Fibroblast of skin of scalp (primary cell): Measurements from ENCODE around the gene SSBP4. TPM values are rescaled to one million over a fixed set of nuclear protein-coding genes. Genes with fewer than 3 reads are reported as not detected.
"Not testable (repeated sequence)": the region's sequence is repeated elsewhere in the genome, so short reads cannot be mapped to it uniquely, and the experiment has no call there.

Source experiments
- DNase-seq: peaks from one replicate; pipeline ENCODE4 v3.0.0-alpha.2; 2013
- polyA plus RNA-seq, 2 experiments: library from polyadenylated mRNA; unstranded; fragments of 120-200 nt; gene quantifications; one replicate each; pipeline ENCODE4 v1.2.1, GENCODE V29; 2013; ENCODE audit not compliant: insufficient read length in 2 of 2

Gene SSBP4
- polyA plus RNA-seq (2013, experiment 1 of 2; ENCODE audit: insufficient read length), result 114 TPM
- 107 TPM for polyA plus RNA-seq (2013, experiment 2 of 2; ENCODE audit: insufficient read length)

DNA sequence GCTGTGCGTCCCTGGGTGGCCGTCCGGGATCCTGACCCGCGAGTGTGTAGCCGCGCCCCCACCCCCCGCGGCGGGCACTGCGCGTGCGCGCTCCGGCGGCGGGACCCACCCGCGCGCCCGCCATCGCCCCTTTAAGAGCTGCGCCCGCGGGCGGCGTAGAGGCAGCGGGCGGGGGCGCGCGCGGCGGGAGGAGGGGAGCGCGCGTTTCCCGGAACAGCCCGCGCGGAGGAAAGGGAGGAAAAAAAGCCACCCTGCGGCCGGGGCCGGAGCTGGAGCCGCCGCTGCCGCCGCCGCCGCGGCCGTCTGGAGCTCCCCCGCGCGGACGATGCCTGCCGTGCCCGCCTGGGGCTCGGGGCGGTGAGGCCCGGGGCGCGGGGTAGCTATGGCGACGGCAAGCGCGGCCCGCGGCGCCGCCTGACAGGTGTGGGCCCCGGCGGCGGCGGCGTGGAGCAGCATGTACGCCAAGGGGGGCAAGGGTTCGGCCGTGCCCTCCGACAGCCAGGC lies at the start of gene SSBP4:
Gene SSBP4, plus strand, starts transcription at position 204 of the 504 bp plus-strand sequence. Its CDS starts 251 bp downstream, at position 455.
- DNase-seq, result peak; percentile 89

DNA sequence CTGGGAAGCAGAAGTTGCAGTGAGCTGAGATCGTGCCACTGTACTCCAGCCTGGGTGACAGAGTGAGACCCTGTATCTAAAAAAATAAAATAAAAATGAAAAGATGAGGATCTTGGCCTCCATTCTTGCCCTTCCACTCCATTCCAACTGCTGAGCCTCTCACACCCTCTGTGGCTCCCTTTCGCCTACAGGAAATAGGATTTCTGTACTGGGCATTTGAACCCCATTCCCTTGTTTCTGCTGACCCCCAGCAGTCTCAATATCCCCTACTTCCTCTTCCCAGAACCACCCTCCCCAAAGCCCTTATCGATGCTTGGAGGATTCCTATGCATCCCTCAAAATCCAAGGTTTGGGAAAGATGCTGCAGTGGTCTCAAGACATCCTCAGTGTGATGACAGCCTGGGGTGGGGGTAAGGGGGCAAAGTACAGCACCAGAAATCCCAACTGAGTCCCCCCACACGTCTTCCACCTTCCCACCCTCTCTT lies 45.7 kb upstream of the SSBP4 start:
- DNase-seq, result no peak

DNA sequence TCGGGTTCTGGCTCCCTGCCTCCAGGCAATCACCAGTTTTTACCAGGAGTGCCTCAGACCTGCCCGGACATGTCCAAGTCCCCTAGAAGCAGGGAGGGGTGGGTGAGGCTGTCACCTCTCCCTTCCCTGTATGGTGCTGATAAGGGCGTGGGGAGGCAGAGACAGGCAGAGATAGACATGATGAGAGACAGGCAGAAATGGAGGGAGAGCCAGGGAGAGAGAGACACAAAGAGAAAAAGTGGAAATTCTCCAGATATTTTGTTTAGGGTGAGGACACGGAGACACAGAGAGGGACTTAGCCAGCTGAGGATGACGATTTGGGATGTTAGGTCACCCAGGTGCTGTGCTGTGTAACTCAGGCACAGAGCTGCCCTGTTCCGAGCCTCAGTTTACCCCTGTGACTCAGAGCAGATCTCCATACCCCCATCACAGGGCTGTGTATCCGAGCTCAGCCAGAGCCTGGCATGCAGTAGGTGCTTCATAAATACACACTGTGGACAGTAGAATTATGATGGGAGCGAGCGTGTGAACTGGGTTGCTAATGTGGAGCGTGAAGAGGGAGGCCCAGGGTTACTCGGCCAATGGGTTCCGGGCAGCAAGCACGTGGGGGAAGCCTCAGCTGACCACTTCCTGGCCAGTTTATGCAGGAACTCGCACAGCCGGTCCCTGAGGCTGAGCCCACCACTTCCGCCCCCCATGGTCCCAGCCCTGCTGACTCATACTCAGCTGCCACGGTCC lies 45.1 kb upstream of the SSBP4 start:
- peak; percentile 96 for DNase-seq

DNA sequence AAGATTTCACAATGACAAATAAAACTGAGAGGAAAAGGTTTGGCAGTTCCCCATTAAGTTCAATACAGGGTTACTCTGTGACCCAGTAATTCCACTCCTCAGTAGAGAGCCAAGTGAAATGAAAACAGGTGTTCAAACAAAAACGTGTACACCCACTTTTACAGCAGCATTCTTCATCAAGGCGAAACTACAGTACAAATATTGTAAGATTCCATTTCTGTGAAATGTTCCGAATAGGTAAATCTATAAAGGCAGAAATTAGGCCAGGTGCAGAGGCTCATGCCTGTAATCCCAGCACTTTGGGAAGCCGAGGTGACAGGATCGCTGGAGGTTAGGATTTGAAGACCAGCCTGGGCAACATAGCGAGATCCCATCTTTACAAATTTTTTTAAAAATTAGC lies 42.2 kb upstream of the SSBP4 start:
- no peak for DNase-seq

DNA sequence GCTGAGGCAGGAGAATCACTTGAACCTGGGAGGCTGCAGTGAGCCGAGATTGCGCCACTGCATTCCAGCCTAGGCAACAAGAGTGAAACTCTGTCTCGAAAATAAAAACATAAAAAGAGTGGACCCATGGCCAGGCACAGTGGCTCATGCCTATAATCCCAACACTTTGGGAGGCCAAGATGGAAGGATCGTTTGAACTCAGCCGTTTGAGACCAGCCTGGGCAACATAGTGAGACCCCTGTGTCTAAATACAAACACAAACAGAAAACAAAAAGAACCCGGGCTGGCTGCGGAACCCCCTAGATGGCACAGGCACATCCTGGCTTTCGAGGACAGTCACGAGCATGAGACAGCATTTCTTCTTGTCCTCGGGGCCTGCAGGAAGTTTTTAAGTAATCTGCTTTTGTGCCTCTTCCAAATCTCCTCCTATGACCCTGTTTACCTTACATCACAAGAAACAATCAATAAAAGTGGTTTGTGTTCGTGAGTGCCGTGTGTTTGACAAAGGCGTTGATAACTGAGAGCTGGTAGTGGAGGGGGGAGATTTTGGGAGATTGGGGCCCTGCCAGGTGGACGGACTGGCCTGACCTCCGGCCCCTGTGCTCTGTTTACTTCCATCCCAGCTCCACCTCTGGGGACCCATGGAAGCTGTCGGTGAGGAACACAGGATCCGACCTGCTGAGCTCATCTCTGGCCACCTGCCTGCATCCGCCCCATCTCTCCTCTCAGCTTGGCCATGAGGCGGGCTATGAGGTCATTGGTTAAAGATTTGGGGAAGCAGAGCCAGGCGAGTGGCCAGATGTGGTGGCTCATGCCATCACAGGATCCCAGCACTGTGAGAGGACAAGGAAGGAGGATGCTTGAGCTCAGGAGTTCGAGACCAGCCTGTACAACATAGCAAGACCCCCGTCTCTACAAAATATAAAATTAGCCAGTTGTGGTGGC lies 39.1 kb upstream of the SSBP4 start:
- peak; percentile 68 for DNase-seq

DNA sequence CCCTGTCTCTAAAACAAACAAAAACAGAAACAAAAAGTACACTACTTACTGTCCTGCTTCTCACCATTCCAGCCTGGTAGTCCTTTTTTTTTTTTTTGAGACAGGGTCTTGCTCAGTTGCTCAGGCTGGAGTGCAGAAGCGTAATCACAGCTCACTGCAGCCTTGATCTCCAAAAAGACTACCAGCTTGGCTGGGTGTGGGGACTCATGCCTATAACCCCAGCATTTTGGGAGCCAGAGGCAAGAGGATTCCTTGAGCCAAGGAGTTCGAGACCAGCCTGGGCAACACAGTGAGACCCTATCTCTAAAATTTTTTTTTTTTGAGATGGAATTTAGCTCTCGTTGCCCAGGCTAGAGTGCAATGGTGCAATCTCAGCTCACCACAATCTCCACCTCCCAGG lies 38.4 kb upstream of the SSBP4 start:
- DNase-seq, result no peak

DNA sequence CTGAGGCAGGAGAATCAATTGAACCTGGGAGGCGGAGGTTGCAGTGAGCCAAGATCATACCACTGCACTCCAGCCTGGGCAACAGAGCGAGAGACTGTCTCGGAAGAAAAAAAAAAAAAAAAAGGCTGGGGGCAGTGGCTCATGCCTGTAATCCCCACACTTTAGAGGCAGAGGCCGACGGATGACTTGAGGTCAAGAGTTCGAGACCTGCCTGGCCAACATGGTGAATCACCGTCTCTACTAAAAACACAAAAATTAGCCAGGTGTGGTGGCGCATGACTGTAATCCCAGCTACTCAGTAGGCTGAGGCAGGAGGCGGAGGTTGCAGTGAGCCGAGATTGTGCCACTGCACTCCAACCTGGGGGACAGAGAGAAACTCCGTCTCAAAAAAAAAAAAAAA lies 35.6 kb upstream of the SSBP4 start:
- DNase-seq, result not testable (repeated sequence)

DNA sequence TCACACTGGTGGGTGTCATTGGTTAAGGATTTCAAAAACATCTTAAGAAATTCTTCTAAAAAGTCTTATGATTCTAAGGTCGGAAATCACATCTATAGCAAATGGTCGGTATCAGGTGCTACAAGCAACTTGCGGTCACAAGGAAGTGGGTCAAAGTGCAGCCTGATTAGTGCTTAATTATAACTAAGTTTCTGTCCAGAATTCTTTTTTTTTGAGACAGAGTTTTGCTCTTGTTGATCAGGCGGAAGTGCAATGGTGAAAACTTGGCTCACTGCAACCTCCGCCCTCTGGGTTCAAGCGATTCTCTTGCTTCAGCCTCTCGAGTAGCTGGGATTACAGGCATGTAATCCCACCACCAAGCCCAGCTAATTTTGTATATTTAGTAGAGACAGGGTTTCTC lies 34.4 kb upstream of the SSBP4 start:
- DNase-seq, result no peak

DNA sequence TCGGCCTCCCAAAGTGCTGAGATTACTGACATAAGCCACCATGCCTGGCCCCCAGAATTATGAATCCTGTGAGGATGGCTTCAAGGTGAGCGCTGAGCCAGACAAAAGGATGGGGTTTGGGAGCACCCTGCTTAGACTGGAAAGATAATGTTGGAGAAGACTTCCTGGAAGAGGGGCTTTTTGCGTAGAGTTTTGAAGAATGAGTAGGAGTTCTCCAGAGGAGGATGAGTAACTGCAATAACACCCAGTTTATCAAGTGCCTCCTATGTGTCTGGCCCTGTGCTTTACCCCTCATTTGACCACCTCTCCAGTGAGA lies 33.9 kb upstream of the SSBP4 start:
- DNase-seq, result no peak

DNA sequence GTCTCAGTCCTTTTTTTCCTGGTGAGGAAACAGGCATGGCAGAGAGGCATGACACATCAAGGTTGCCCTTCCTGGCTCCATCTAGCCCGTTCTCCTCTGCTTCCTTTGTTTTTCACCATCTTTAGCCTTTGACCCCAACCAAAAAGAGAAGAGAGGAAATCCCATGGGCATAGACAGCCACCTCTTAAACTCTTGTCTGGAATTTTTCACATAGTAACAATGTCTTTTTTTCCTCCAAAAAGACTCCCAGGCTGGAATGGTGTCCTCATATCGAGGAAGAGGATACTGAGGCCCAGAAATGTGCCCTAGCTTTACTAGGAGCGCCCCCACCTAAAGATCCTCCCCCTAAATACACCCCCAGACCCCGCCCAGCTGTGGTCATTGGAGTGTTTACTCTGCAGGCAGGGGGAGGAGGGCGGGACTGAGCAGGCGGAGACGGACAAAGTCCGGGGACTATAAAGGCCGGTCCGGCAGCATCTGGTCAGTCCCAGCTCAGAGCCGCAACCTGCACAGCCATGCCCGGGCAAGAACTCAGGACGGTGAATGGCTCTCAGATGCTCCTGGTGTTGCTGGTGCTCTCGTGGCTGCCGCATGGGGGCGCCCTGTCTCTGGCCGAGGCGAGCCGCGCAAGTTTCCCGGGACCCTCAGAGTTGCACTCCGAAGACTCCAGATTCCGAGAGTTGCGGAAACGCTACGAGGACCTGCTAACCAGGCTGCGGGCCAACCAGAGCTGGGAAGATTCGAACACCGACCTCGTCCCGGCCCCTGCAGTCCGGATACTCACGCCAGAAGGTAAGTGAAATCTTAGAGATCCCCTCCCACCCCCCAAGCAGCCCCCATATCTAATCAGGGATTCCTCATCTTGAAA lies 33.3 kb upstream of the SSBP4 start, which contains the start of gene GDF15:
Gene GDF15, plus strand, starts transcription at position 484 of the 868 bp plus-strand sequence. Its CDS starts 32 bp downstream, at position 516.
- DNase-seq, result peak; percentile 71

DNA sequence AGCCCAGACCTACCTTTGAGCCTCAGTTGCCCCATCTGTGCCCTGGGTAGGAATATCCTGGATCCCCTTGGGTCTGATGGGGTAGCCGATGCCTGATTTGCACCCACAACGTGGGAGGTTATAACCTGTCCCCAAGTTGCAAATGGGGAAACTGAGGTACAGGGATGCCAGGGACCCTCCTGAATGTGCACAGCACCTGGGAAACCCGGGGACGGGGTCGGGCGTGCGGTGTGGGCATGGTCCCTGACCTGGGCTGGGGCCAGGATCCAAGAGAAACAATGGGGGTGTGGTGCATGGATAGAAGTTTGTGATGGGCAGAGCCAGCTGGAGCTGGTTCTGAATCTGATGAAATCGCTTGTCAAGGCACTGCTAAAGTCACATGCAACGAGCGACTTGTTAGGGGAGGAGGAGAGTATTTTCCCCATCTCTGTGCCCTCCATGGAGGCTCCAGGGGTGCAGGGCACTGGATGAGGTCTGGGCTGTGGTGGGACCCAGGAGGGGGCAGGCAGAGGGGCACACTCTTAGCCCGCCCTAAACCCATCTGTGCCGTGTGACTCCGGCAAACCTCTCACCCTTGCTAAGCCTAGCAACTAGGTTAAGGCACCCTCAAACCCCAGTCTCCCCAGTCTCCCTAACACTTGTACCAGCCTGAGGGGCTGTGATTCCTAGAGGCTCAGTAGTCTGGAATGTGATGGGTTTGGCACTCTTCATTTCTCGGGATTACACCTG lies 32.5 kb upstream of the SSBP4 start:
- peak; percentile 86 for DNase-seq

DNA sequence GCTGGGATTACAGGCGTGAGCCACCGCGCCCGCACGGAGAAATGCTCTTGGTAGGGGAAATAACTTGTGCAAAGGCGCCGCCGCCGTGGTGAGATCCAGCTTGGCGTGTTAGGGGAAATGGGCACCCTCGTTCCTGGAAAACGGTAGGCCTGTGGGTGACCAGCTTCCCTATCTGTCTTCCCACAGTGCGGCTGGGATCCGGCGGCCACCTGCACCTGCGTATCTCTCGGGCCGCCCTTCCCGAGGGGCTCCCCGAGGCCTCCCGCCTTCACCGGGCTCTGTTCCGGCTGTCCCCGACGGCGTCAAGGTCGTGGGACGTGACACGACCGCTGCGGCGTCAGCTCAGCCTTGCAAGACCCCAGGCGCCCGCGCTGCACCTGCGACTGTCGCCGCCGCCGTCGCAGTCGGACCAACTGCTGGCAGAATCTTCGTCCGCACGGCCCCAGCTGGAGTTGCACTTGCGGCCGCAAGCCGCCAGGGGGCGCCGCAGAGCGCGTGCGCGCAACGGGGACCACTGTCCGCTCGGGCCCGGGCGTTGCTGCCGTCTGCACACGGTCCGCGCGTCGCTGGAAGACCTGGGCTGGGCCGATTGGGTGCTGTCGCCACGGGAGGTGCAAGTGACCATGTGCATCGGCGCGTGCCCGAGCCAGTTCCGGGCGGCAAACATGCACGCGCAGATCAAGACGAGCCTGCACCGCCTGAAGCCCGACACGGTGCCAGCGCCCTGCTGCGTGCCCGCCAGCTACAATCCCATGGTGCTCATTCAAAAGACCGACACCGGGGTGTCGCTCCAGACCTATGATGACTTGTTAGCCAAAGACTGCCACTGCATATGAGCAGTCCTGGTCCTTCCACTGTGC lies 30.9 kb upstream of the SSBP4 start:
- peak; percentile 63 for DNase-seq

DNA sequence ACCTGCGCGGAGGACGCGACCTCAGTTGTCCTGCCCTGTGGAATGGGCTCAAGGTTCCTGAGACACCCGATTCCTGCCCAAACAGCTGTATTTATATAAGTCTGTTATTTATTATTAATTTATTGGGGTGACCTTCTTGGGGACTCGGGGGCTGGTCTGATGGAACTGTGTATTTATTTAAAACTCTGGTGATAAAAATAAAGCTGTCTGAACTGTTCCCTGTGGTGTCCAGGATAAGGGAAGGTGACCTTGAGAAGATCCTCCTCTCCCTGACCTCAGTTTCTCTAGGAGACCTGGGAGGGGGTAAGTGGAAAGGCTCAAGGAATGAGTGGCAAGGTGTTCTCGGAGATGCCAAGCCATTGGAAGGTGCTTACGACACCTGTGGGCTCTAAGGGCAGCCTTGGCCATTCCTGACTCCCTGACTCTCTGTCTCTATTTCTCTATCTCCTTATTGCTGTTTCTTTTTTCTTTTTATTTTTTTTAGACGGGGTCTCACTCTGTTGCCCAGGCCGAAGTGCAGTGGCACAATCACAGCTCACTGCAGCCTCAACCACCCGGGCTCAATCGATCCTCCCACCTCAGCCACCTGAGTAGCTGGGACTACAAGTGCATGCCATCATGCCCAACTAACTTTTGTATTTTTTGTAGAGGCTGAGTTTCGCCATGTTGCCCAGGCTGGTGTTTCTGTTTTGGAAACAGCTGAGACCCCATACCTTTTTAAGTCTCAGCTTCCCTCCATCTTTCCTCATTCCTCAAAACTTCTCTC lies 30.1 kb upstream of the SSBP4 start:
- DNase-seq, result no peak

DNA sequence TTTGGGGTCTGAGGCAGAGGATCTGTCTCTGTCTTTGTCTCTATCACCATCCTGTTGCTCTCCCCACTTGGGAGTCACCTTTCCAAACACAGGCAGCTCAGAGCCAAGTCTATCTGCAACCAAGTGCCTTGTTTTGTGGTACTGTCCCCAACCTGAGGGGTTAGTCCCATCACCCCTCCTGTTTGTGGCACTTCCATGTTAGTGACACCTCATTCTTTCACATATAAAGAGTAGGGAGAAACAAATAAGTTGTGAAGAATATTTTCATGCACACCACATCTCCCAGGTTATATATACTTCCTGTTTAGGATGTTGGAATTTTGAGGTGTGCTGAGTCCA lies 29.5 kb upstream of the SSBP4 start:
- DNase-seq, result no peak

DNA sequence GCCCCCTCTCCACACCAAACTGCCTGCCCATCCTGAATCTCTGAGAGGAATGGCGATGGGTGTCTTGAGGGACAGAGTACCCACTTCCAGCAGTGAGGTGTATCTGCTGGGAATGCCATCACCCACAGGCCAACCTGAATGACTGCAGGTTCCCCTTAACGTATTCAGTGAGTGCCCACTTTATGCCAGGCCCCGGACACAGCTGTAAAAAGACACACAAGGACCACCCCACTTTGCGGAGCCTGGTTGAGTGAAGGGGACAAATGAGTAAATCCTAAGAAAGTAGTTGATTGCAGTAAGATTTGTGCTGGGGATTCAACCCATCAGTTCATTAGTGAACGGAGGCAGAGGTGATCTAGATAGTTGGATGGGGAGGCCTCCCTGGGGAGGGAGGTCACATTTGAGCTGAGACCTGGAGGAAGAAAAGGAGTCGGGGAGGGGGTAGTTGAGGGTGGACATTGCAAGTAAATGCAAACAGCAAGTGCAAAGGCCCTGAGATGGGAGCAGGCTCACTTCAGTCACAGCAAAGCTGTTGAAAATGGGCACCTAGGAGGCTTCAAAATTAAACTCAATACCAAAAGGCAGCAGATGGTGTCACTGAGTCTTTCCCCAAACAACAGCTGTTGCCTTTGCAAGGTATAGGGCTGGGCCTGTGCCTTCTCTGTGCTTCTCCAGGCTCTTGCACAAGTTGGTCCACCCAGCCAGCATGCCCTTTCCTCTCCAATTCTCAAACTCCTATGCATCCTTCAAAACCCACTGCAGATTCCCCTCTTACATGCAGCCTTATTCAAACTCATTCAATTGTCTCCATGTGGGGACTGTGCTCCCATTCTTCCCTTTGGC lies 28.9 kb upstream of the SSBP4 start:
- DNase-seq, result no peak

DNA sequence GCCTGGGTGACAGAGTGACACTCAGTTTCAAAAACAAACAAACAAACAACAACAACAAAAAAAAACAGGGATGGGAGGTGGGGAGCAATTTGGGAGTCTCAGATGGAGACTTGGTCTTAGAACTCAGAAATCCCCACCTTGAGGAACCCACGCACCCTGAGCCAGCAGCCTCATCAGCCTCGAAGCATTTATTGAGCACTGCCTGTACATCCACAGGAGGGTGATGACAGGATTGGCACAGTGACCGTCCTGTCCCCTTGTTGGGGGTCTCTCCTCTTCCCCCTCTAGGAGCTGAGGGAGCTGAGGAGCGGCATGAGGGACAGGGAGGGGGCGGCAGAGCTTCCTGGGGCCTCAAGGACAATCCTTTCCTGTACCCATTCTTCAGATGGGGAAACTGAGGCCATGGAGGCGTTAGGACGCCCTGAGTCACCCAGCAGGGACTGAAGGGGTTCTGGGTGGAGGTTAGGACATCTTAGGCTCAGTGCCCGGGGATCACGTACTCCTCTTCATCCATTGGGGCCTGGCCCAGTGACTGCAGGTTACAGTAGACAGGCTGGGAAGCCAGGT lies 27.6 kb upstream of the SSBP4 start:
- no peak for DNase-seq

DNA sequence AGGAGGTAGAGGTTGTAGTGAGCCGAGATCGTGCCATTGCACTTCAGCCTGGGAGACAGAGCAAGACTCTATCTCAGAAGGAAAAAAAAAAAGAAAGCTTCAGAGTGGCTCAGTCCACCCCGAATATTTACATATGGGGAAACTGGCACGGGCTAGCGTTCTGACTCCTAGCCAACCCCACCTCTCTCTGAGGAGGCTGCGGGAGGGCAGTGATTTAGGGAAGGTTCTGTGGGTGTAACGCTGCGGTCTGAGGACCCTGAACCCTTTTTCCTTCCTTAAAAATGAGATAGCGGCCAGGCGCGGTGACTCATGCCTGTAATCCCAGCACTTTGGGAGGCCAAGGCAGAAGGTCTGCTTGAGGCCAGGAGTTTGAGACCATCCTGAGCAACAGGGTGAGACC lies 26.8 kb upstream of the SSBP4 start:
- DNase-seq, result no peak

DNA sequence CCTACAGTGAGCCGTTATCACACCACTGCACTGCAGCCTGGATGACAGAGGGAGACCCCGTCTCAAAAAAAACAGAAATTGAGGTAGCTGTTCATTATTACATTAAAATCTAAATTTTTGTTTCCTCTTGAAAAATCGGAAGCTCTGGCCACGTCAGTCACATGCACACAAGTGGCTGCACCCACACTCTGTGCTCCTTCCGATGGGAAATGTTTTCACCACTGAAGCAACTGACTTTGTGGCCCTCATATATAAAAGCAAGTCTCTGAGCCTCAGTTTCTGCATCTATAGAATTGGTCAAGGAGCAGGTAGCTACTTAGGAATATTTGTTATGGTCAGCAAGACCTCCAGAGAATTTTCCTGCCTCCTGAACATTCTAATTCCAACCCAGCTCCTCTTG lies 26.3 kb upstream of the SSBP4 start:
- DNase-seq, result no peak
